Mucosa of descending colon (tissue), 3 donors: ENCODE data around the gene SFR1. TPM values are rescaled to one million over a fixed set of nuclear protein-coding genes. Genes with fewer than 3 reads are reported as not detected.

Experiments
- ATAC-seq: fragments of 200-7000 bp; cut with Tn5 transposase; one replicate; pipeline ENCODE4 v1.9.1; 2020; ENCODE audit warnings: mild to moderate bottlenecking, moderate library complexity
- DNase-seq, 3 donors: peaks; one replicate each; pipeline ENCODE4 v3.0.0-alpha.2; 2020
- H3K36me3 ChIP-seq: fragments of 200-600 bp; one replicate; pipeline ENCODE4 v1.8.0; 2021; ENCODE audit warnings: low read depth, mild to moderate bottlenecking
- H3K4me1 ChIP-seq: fragments of 200-600 bp; one replicate; pipeline ENCODE4 v1.8.0; 2021; ENCODE audit warnings: low read depth, mild to moderate bottlenecking
- H3K4me3 ChIP-seq: fragments of 200-600 bp; one replicate; pipeline ENCODE4 v1.8.0; 2021; ENCODE audit warnings: mild to moderate bottlenecking
- H3K9me3 ChIP-seq: fragments of 200-600 bp; one replicate; pipeline ENCODE4 v1.8.0; 2021; ENCODE audit warnings: mild to moderate bottlenecking
- intact Hi-C, 2 donors: fragments of 100-400 bp; cut with DNase I in 1 of 2; cut with micrococcal nuclease in 1 of 2; formaldehyde crosslinking; loops; one replicate each; pipeline versions ENCODE4 v1.11.0 to v1.11.1; 2022; cut with DNase I, micrococcal nuclease
- total RNA-seq, 3 donors: library from RNA; stranded (reverse); fragmentation: NEBNext Ultra II Directional in 2 of 3; extraction: Animal tissue kit (Norgen Biotek cat#: 25700) in 2 of 3; gene quantifications; one replicate each; pipeline versions ENCODE4 v1.2.1 to v1.2.4, GENCODE V29; 2021 to 2023
- TF ChIP-seq, protein P1 (sequence below): fragments of 200-600 bp; IDR thresholded peaks from one replicate; pipeline ENCODE4 v1.8.0; 2022; ENCODE audit warnings: antibody characterized with exemption, mild to moderate bottlenecking
- donor health status: DM: no; HTN: no; CAD: no; lungs with moderate emphysema.
- donor health status: DM: no; HTN: no; CAD: no.
- donor health status: DM: no; HTN: yes; CAD: no.

The SFR1 gene
- total RNA-seq, 3 donors from 2014 or later: 5.7 to 8.6 (median 5.8) TPM

DNA sequence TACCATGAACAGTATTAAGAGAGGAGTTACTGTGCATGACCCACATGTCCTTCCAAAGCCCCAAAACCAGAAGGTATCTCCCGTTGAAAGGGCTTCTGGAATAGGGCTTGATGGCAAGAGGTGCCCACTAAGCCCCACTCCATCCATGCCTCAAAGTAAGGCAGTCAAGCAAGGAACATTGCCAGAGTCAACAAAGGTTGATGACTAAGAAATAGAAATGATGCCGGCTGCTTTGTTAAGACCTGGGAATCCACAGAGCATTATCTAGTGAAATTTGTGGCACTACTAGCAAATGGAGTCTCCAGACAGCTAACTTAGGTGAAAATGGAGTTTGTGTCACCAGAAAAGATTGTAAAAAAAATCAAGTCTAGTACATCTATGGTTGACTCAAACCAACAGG is 6.2 kb downstream of the SFR1 start:
- Histone ChIP-seq H3K9me3 (no peaks in the 10 kb centered on the region), H3K4me3 (no peak overlapping the region), H3K36me3 (no peaks in the 10 kb centered on the region), H3K4me1 (no peaks in the 10 kb centered on the region)
- TF ChIP-seq, protein P1, sequence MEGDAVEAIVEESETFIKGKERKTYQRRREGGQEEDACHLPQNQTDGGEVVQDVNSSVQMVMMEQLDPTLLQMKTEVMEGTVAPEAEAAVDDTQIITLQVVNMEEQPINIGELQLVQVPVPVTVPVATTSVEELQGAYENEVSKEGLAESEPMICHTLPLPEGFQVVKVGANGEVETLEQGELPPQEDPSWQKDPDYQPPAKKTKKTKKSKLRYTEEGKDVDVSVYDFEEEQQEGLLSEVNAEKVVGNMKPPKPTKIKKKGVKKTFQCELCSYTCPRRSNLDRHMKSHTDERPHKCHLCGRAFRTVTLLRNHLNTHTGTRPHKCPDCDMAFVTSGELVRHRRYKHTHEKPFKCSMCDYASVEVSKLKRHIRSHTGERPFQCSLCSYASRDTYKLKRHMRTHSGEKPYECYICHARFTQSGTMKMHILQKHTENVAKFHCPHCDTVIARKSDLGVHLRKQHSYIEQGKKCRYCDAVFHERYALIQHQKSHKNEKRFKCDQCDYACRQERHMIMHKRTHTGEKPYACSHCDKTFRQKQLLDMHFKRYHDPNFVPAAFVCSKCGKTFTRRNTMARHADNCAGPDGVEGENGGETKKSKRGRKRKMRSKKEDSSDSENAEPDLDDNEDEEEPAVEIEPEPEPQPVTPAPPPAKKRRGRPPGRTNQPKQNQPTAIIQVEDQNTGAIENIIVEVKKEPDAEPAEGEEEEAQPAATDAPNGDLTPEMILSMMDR: no peak
- intact Hi-C loops: no loop called here
- DNase-seq (no peak), ATAC-seq (no peak)

DNA sequence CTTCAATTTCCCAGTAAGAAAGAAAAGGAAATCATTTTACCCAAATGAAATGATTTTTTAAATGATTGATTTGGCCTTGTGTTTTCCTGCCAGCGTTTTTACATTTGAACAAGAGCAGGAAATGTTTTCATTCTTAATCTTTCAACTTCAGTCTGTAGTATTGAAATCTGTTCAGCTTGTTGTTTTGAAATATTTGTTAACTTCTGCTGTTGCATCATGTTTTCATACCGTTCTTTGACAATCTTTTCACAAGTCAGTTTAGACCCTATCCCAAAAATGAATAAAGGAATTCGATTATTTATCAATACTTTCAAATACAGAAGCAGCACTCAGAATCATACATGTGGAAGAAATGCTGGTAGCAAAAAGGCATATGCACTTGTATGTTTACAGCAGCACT is 8.1 kb downstream of the SFR1 start:
- TF ChIP-seq, protein P1: no peak

DNA sequence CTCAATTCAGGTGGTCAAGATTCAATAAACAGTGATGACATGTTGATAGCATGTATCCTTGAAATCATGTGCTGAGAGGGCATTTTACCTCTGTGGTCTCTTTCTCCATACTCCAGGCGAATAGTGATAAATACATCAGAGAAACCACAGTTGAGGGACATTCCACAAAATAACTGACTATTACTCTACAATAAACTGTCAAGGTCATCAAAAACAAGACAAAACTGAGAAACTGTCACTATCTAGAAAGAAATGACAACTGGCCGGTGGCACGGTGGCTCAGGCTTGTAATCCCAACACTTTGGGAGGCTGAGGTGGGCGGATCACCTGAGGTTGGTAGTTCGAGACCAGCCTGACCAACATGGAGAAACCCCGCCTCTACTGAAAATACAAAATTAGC is 16.2 kb downstream of the SFR1 start:
- ATAC-seq (no peak), DNase-seq (no peak)
- Histone ChIP-seq H3K9me3 (no peaks in the 10 kb centered on the region), H3K4me3 (no peak overlapping the region), H3K4me1 (no peaks in the 10 kb centered on the region), H3K36me3 (no peaks in the 10 kb centered on the region)
- intact Hi-C loops: no loop called here
- TF ChIP-seq, protein P1: no peak

More for the DNA sequence above, 8.1 kb downstream of the SFR1 start:
- no peak overlapping the region for H3K4me3 ChIP-seq
- DNase-seq (no peak), ATAC-seq (no peak)
- no peaks in the 10 kb centered on the region for H3K9me3 ChIP-seq
- no peaks in the 10 kb centered on the region for H3K4me1 ChIP-seq
- no peaks in the 10 kb centered on the region for H3K36me3 ChIP-seq
- intact Hi-C loops: no loop called here

DNA sequence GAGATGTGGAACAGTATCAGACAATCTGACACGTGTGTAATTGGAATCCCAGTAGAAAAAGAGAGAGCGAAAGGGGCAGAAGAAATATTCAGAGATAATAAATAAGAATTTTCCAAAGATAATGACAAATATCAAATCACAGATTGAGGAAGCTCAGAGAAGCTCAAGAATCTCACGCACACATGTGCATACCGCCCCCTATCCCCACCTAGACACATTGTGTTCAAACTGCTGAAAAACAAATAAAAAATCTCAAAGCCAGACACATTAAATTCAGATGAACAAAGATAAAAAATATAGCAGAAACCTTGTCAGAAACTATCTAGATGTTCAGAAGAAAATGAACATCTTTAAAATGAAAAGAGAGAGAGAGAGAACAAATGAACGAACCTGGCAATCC is 17.2 kb downstream of the SFR1 start:
- Histone ChIP-seq H3K4me1 (no peaks in the 10 kb centered on the region), H3K9me3 (no peaks in the 10 kb centered on the region), H3K36me3 (no peaks in the 10 kb centered on the region), H3K4me3 (no peak overlapping the region)
- DNase-seq: no peak
- TF ChIP-seq, protein P1: no peak
- intact Hi-C loops: no loop called here
- ATAC-seq: no peak

DNA sequence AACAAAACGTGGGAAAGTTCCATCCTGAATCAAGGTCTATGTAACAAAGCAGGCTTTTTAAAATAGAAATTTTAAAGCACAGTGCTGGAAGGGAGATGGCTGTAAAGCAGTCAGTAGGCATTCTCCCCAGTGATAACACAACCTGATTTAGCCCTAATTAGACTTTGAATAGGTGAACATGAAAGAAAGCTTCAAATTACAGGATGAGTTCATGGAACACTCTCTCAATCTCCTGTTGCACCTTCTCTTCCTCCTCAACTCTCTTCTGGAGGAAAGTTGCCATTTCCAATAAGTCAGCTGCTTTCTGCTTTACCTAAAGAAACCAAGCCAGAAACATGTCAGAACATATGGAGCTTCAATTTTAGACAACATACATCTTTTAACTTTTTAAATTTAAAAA is 20.1 kb downstream of the SFR1 start:
- Histone ChIP-seq H3K36me3 (no peaks in the 10 kb centered on the region), H3K4me1 (no peaks in the 10 kb centered on the region), H3K9me3 (no peaks in the 10 kb centered on the region), H3K4me3 (no peak overlapping the region)
- DNase-seq: no peak
- no peak for ATAC-seq
- TF ChIP-seq, protein P1: no peak
- intact Hi-C loops: loop anchor here in 1 of 2 donors (10.0 kb wide), 1 partner anchor 257 kb away; no protein-coding TSS in a partner anchor

DNA sequence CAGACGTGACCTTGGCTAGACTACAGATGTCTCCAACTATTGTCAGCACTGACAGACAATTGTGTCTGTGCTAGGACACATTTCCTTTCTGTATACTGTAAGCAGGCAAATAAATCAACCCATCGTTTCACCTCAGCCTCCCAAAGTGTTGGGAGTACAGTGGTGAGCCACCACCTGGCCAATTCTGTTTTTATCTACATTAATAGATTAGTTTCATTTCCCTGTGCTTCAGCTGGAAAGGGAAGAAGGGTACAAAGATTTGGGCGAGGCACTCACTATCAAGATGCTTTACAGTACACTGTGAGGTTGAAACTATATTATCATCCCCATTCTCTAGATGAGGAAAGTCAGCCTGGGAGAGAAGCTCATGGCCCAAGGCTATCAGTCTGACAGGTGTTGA is 21.9 kb downstream of the SFR1 start:
- TF ChIP-seq, protein P1: no peak
- intact Hi-C loops: loop anchor here in 1 of 2 donors (10.0 kb wide), 1 partner anchor 259 kb away; no protein-coding TSS in a partner anchor

More for the DNA sequence above, 21.9 kb downstream of the SFR1 start:
- ATAC-seq (no peak), DNase-seq (no peak)
- Histone ChIP-seq H3K4me3 (no peak overlapping the region), H3K9me3 (no peaks in the 10 kb centered on the region), H3K4me1 (no peaks in the 10 kb centered on the region), H3K36me3 (no peaks in the 10 kb centered on the region)
